HUES64 (cell line): Measurements from ENCODE around the gene CETP.
"Not testable (repeated sequence)": the region's sequence is repeated elsewhere in the genome, so short reads cannot be mapped to it uniquely, and the experiment has no call there.

Source experiments
- H3K27ac ChIP-seq: 2 replicates; pipeline ENCODE4 v1.7.0; 2013; ENCODE audit warnings: low read depth, low read length, inconsistent platforms
- H3K27me3 ChIP-seq: 2 replicates; pipeline ENCODE4 v1.6.1; 2013; ENCODE audit warnings: mild to moderate bottlenecking, low read length; ENCODE audit not compliant: insufficient read depth
- H3K36me3 ChIP-seq: 2 replicates; pipeline ENCODE4 v1.6.1; 2013; ENCODE audit warnings: mild to moderate bottlenecking, low read length; ENCODE audit not compliant: insufficient read depth
- H3K4me1 ChIP-seq: 2 replicates; pipeline ENCODE4 v1.6.1; 2013; ENCODE audit warnings: mild to moderate bottlenecking, low read length, moderate library complexity; ENCODE audit not compliant: insufficient read depth
- H3K4me3 ChIP-seq: 2 replicates; pipeline ENCODE4 v1.5.1; 2013; ENCODE audit warnings: mild to moderate bottlenecking, low read length, moderate library complexity
- H3K9ac ChIP-seq: 2 replicates; pipeline ENCODE4 v1.6.1; 2013; ENCODE audit warnings: mild to moderate bottlenecking, low read depth, low read length
- H3K9me3 ChIP-seq: 2 replicates; pipeline ENCODE4 v1.6.1; 2013; ENCODE audit warnings: low read depth, low read length; ENCODE audit not compliant: insufficient read depth
- WGBS: fragments of 150-250, 120-280 bp; methylation state at CpG from one replicate; pipeline ENCODE4 v1.1.7; 2013; ENCODE audit warnings: missing lambda C conversion rate; 5-methylcytosine and 5-hydroxymethylcytosine counted together

Gene CETP

DNA sequence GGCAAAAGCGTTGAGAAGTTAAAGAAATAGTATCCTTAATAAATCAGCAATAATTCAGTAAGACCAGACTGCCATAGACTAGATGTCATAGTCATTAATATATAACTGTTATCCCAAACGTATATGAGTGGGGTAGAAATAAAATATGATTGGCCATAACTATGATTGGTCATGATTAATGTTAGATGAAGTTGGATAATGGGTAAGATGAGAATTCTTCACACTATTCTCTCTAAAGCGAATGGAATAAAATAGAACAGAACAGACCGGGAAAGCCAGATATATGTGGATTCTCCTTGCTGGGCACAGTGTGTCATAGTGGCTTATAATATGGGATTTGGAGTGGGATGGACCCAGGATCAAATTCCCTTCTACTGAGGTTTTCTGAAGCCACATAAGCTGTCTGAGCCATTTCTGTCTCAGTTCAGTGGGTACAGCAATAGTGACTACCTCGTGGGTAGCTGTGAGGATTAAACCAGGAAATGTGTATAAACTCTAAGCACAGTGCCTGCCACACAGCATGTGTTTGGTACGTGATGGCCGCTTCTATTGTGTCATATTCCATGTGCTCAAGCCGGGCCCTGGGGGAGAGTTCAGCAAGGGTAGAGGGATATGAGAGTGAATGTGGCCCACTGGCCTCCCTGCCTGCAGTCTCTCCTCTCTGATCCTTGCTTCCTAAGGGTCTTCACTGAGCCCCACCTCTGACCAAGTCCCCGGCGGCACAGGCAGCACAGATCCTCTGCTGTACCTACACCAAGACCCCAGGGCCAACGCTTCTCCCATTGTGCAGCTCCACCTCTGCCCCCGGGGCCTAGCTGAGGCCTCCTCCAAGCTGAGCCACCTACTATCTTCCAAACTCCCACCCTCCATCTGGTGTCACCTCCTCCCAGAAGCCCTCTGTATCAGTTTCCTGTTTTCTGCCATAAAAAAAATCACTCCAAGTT, 3.7 kb downstream of the CETP start:
- no peak overlapping the region for H3K9ac ChIP-seq
- no peaks in the 10 kb centered on the region for H3K27me3 ChIP-seq
- H3K36me3 ChIP-seq = no peaks in the 10 kb centered on the region
- no peak overlapping the region for H3K27ac ChIP-seq
- no peaks in the 10 kb centered on the region for H3K4me1 ChIP-seq
- H3K4me3 ChIP-seq = no peak overlapping the region
- no peaks in the 10 kb centered on the region for H3K9me3 ChIP-seq
- WGBS = 86% methylated on average over 11 of the region's 12 CpGs

DNA sequence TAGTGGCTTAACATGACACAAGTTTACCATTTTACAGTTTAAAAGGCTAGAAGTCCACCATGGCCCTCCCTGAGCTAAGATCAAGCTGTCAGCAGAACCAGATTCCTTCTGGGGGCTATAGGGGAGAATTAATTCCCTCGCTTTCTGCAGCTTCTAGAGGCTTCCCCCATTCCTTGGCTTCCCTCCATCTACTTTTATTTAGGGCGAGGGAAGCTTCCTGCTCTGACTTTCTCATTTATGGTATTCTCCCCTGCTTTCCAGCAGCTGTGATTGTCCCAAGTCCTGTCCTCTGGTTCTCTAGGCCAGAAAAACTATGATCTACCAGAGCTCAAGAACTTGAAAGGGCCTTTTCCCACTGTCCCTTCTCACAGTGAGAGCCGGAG, 4.3 kb downstream of the CETP start:
- no peaks in the 10 kb centered on the region for H3K27me3 ChIP-seq
- H3K27ac ChIP-seq = no peak overlapping the region
- H3K9me3 ChIP-seq = no peaks in the 10 kb centered on the region
- WGBS = 90% methylated on average over 3 of the region's 3 CpGs
- no peaks in the 10 kb centered on the region for H3K4me1 ChIP-seq
- H3K4me3 ChIP-seq = no peak overlapping the region
- no peak overlapping the region for H3K9ac ChIP-seq
- H3K36me3 ChIP-seq = no peaks in the 10 kb centered on the region

DNA sequence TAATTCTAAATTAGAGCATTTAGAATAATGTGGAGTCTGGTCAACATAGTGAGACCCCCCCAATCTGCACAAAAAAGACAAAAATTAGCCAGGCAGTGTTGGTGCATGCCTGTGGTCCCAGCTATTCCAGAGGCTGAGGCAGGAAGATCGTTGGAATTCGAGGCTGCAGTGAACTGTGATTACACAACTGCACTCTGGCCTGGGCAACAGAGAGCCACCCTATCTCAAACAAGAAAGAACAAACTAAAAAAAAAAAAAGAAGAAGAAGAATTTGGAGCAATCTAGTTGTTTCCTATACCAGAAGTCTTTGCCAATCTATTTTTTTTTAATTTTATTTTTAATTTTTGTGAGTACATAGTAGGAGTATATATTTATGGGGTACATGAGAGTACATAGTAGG, 6.0 kb downstream of the CETP start:
- WGBS = 83% methylated on average over 2 of the region's 2 CpGs
- Histone ChIP-seq H3K27ac (no peak overlapping the region), H3K36me3 (no peaks in the 10 kb centered on the region), H3K9ac (no peak overlapping the region), H3K4me3 (no peak overlapping the region), H3K4me1 (no peaks in the 10 kb centered on the region), H3K27me3 (no peaks in the 10 kb centered on the region), H3K9me3 (no peaks in the 10 kb centered on the region)

DNA sequence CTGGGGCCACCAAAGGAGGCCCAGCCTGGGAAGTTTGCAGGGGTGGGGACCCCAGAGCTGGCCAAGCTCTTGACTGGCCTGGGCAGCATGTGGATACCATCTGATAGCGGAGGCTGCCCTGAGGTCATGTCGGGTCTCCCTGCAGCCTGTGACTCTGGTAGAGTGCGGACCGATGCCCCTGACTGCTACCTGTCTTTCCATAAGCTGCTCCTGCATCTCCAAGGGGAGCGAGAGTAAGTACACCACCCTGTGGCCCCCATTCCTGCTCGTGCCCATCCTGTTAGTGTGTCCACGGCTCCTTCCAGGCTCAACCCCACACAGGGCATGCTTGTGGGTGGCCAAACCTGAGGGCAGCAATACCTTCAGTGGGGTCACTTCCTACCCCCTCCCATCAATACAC, 8.0 kb downstream of the CETP start:
- no peak overlapping the region for H3K4me3 ChIP-seq
- WGBS = 89% methylated on average over 7 of the region's 7 CpGs
- H3K27ac ChIP-seq = no peak overlapping the region
- no peaks in the 10 kb centered on the region for H3K4me1 ChIP-seq
- H3K27me3 ChIP-seq = no peaks in the 10 kb centered on the region
- H3K9ac ChIP-seq = no peak overlapping the region
- H3K9me3 ChIP-seq = no peaks in the 10 kb centered on the region
- no peaks in the 10 kb centered on the region for H3K36me3 ChIP-seq

DNA sequence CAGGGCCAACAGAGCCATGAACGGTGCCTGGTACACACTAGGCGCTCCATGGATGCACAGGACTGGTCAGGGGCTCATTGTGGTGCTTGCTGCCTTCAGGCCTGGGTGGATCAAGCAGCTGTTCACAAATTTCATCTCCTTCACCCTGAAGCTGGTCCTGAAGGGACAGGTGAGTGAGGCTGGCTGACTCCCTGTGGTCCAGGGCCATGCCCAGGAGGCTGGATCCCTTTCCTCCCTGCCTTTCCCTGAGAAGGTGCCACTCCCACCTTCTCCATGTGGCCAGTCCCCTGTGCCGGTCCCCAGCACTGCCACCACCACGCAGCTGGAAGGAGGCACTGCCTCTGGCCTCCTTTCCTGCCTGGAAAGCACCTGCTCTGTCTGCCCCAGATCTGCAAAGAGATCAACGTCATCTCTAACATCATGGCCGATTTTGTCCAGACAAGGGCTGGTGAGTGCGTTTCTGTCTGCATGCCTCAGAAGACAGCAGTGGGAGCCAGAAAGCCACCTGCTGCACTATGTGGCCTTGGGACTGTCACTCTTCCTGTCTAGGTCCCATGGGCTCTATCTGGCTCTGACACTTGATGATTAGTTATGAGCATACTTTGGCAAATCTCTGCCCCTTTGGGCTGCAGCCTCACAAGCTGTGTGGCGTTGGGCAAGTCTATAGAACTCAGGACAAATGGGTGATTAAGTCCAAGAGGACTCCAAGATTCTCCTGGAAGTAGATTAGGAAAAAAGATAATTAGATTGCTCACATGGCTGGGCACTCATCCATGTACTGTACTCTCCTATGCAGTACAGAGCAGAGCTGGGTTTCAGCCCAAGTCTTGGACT, 9.4 kb downstream of the CETP start:
- Histone ChIP-seq H3K9ac (no peak overlapping the region), H3K4me3 (no peak overlapping the region), H3K4me1 (no peaks in the 10 kb centered on the region), H3K36me3 (no peaks in the 10 kb centered on the region), H3K9me3 (no peaks in the 10 kb centered on the region), H3K27me3 (no peaks in the 10 kb centered on the region), H3K27ac (no peak overlapping the region)
- WGBS = 77% methylated on average over 8 of the region's 8 CpGs

DNA sequence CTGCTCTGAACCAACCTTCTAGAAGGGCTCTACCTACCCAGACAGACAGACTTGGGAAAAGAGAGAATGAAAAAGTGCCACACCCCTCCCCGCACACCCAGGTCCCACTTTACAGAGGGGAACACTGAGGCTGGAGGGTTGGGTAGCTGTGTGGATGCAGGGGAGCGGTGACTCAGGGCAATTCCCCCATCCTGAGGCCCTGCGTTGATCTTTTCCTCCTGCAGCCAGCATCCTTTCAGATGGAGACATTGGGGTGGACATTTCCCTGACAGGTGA, 10.0 kb downstream of the CETP start:
- Histone ChIP-seq H3K4me1 (no peaks in the 10 kb centered on the region), H3K27ac (no peak overlapping the region), H3K9me3 (no peaks in the 10 kb centered on the region), H3K9ac (no peak overlapping the region), H3K27me3 (no peaks in the 10 kb centered on the region), H3K4me3 (no peak overlapping the region), H3K36me3 (no peaks in the 10 kb centered on the region)
- 91% methylated on average over 2 of the region's 3 CpGs for WGBS

DNA sequence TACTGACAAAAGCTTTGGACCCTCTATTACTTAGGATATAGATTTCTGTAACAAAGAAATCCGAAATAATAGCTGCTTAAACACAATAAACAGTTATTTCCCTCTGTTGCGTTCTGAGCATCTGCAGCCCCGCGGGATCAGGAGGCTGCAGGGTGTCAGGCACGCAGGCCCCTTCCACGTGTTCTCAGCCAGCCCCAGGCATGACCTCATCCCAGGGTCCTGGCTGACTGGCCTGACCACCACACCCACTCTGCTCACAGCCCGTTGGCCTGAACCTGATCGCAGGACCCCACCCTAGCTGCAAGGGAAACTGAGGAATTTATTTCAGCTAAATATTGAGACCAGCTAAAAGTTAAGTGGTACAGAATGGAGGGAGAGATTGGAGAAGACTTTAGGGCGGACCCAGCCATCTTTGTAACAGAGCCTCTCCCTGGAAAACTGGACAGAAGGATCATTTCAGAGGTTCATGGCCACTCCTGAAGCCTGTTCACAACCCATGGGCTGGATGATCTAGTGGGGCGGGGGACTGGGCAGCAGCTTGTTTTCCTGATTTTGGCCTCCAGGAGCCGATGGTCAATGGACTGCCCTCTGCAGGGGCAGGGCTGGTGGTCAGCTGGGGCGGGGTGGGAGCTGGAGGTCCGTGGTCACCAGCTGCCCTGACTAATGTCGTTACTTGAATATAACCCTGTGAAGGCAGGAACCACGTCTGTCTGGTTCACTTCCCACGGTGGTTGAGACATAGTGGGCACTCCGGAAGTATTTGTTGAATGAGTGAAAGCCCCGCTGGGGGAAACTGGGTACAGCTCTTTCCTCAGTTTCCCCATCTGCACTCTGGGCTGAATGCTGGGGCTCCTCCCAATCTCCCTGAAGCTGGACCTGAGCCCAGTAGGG, 10.9 kb downstream of the CETP start:
- 89% methylated on average over 18 of the region's 18 CpGs for WGBS

DNA sequence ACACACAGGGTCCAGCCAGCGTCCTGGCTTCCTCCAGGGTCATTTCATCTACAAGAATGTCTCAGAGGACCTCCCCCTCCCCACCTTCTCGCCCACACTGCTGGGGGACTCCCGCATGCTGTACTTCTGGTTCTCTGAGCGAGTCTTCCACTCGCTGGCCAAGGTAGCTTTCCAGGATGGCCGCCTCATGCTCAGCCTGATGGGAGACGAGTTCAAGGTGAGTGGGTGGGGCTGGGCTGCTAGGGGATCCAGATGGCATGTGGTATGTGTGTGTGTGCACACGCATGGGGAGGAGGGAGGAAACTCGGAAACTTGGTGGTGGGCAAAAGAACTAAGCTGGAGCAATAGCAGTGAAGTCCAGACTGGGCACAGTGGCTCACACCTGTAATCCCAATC, 11.5 kb downstream of the CETP start:
- H3K4me1 ChIP-seq = no peaks in the 10 kb centered on the region
- 92% methylated on average over 9 of the region's 9 CpGs for WGBS

More for the DNA sequence above, 10.9 kb downstream of the CETP start:
- H3K4me3 ChIP-seq = no peak overlapping the region
- H3K36me3 ChIP-seq = no peaks in the 10 kb centered on the region
- no peak overlapping the region for H3K27ac ChIP-seq
- no peaks in the 10 kb centered on the region for H3K4me1 ChIP-seq
- no peaks in the 10 kb centered on the region for H3K9me3 ChIP-seq
- no peaks in the 10 kb centered on the region for H3K27me3 ChIP-seq
- H3K9ac ChIP-seq = no peak overlapping the region

DNA sequence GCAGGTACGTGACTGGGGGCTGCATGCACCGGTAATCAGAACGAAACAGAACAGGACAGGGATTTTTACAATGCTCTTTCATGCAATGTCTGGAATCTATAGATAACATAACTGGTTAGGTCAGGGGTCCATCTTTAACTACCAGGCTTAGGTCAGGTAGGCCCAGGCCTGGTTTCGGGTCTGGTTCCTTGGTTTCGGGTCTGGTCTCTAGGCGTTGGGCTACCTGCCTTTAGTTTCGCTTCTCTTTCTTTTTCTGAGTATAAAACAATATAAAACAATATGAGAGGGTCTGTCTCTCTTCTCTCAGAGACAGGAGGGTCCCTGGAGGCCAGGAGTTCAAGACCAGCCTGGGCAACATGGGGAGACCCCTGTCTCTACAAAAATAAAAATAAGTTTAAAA, 12.1 kb downstream of the CETP start:
- not testable (repeated sequence) for H3K9me3 ChIP-seq, H3K27ac ChIP-seq, H3K4me1 ChIP-seq, H3K27me3 ChIP-seq, H3K36me3 ChIP-seq, H3K9ac ChIP-seq, H3K4me3 ChIP-seq
- 96% methylated on average over 6 of the region's 7 CpGs for WGBS

More for the DNA sequence above, 11.5 kb downstream of the CETP start:
- Histone ChIP-seq H3K4me3 (no peak overlapping the region), H3K36me3 (no peaks in the 10 kb centered on the region), H3K27me3 (no peaks in the 10 kb centered on the region), H3K9me3 (no peaks in the 10 kb centered on the region), H3K9ac (no peak overlapping the region), H3K27ac (no peak overlapping the region)

DNA sequence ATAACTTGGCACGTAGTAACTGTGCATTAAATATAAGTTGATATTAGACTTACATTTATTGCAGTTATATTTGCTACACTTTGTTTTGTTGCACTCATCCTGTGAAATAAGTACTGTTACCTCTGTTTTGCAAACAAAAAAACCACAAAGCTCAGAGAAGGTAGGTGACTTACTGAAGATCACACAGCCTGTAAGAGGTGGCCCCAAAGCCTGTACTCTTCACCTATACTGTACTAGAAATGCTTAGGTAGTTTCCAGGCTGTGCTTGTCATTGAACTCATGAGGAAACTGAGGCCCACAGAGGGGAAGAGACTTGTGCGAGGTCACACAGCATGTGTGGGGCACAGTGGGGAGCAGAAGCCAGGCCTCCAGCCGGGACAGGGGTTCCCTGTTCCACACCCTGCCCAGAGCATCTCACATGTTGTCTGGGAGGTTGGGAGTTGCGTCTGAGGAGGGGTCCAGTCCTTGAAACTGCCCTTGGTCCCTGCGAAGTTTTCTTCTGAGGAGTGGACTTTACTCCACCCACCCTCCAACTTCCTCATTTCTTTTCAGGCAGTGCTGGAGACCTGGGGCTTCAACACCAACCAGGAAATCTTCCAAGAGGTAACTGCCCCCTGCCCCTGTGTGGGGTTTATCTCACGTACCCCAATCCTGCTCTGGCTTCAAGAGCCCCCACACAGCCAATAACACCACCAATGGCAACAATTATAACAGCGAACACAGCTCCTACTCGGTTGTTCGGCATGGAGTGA, 13.0 kb downstream of the CETP start:
- H3K27ac ChIP-seq = no peak overlapping the region
- H3K9me3 ChIP-seq = no peaks in the 10 kb centered on the region
- no peaks in the 10 kb centered on the region for H3K36me3 ChIP-seq
- no peaks in the 10 kb centered on the region for H3K4me1 ChIP-seq
- no peaks in the 10 kb centered on the region for H3K27me3 ChIP-seq
- no peak overlapping the region for H3K9ac ChIP-seq
- WGBS = 89% methylated on average over 9 of the region's 9 CpGs
- no peak overlapping the region for H3K4me3 ChIP-seq
